ENCODE data around the gene PRKN. TPM values are rescaled to one million over a fixed set of nuclear protein-coding genes. Genes with fewer than 3 reads are reported as not detected.

Gene PRKN
- total RNA-seq, 2 donors from 2014 or later, result 15.7 to 19.3 TPM

- Histone ChIP-seq H3K4me1 (no peaks in the 10 kb centered on the region), H3K4me3 (no peak overlapping the region), H3K27me3 (no peaks in the 10 kb centered on the region), H3K27ac (no peak overlapping the region), H3K36me3 (no peaks in the 10 kb centered on the region), H3K9me3 (peaks cover 0 to 20% of the 10 kb centered on the region in 2 donors)
- DNase-seq (ENCODE audit: low spot score), result no peak
- no peak for TF ChIP-seq CTCF (IDR thresholded peaks at IDR 0.05)
These were observed 402.5 kb downstream of the PRKN start for GRCh38 chr6:162325051-162325450.

- Histone ChIP-seq H3K36me3 (no peaks in the 10 kb centered on the region), H3K9me3 (no peaks in the 10 kb centered on the region), H3K4me3 (no peak overlapping the region), H3K27me3 (no peaks in the 10 kb centered on the region), H3K4me1 (no peaks in the 10 kb centered on the region), H3K27ac (no peak overlapping the region)
- DNase-seq (ENCODE audit: low spot score), result no peak
- TF ChIP-seq CTCF (IDR thresholded peaks at IDR 0.05), result no peak
These were observed 412.3 kb downstream of the PRKN start for GRCh38 chr6:162315291-162315690.

GRCh38 chr6:162313922-162314660, 413.5 kb downstream of the PRKN start:
- H3K36me3 ChIP-seq, result no peaks in the 10 kb centered on the region
- no peaks in the 10 kb centered on the region for H3K9me3 ChIP-seq
- H3K4me3 ChIP-seq, result no peak overlapping the region
- TF ChIP-seq CTCF (IDR thresholded peaks at IDR 0.05), result no peak
- H3K27me3 ChIP-seq, result no peaks in the 10 kb centered on the region
- no peaks in the 10 kb centered on the region for H3K4me1 ChIP-seq
- H3K27ac ChIP-seq, result no peak overlapping the region
- no peak for DNase-seq (ENCODE audit: low spot score)

- no peaks in the 10 kb centered on the region for H3K36me3 ChIP-seq
- no peak for DNase-seq (ENCODE audit: low spot score)
These were observed 419.7 kb downstream of the PRKN start for GRCh38 chr6:162307865-162308264.

GRCh38 chr6:162306616-162307015, 420.9 kb downstream of the PRKN start:
- no peaks in the 10 kb centered on the region for H3K27me3 ChIP-seq

More at GRCh38 chr6:162307865-162308264, 419.7 kb downstream of the PRKN start:
- H3K4me3 ChIP-seq, result no peak overlapping the region
- no peaks in the 10 kb centered on the region for H3K27me3 ChIP-seq
- H3K4me1 ChIP-seq, result no peaks in the 10 kb centered on the region
- no peak overlapping the region for H3K27ac ChIP-seq
- TF ChIP-seq CTCF (IDR thresholded peaks at IDR 0.05), result no peak
- no peaks in the 10 kb centered on the region for H3K9me3 ChIP-seq

More at GRCh38 chr6:162306616-162307015, 420.9 kb downstream of the PRKN start:
- Histone ChIP-seq H3K4me3 (no peak overlapping the region), H3K36me3 (no peaks in the 10 kb centered on the region), H3K9me3 (no peaks in the 10 kb centered on the region), H3K4me1 (no peaks in the 10 kb centered on the region), H3K27ac (no peak overlapping the region)
- TF ChIP-seq CTCF (IDR thresholded peaks at IDR 0.05), result no peak
- no peak for DNase-seq (ENCODE audit: low spot score)
